K562 (cell line): Measurements from ENCODE around the gene KCNA2. TPM values are rescaled to one million over a fixed set of nuclear protein-coding genes. Genes with fewer than 3 reads are reported as not detected.
A peak's percentile ranks its signal among the peaks of the same experiment; 100 is the strongest.

Experiments
- ATAC-seq: fragments of 200-7000 bp; cut with Tn5 transposase; 3 replicates; pipeline ENCODE4 v1.9.1; 2020; ENCODE audit warnings: moderate library complexity
- BruUV-seq: library from RNA; stranded (reverse); fragments of 400-500 nt; replicated peaks from 2 replicates; lab custom pipeline; 2021; lab: Mats Ljungman, UMichigan
- CTCF ChIA-PET: fragments of 300-600 bp; formaldehyde crosslinking; extraction: SDS; loops from one replicate; lab custom pipeline; 2021; ENCODE audit warnings: low intra/inter-chr PET ratio; lab: Yijun Ruan, JAX
- POLR2A ChIA-PET: fragments of 300-600, 350-650 bp; sonication (Branson Sonifier 250); formaldehyde crosslinking; extraction: SDS; loops from one replicate; lab custom pipeline; 2021; ENCODE audit warnings: antibody characterized with exemption, inconsistent platforms; lab: Yijun Ruan, JAX
- DNase-seq, 4 experiments: peaks; one replicate each; pipeline versions ENCODE4 v3.0.0 to v3.0.0-alpha.2; 2011 to 2018; ENCODE audit warnings: low spot score in 3 of 4, mixed read lengths in 3 of 4; ENCODE audit errors: extremely low read depth in 1 of 4
- FAIRE-seq: peaks from 2 replicates; lab custom pipeline; 2011; peaks lifted over from hg19 to GRCh38; lab: Jason Lieb, UNC
- H2AFZ ChIP-seq: 2 replicates; pipeline ENCODE4 v1.6.0; 2011; ENCODE audit warnings: low read depth, low read length, control low read depth, inconsistent platforms
- H3K27ac ChIP-seq: fragments of 200-600 bp; 3 replicates; pipeline ENCODE4 v1.8.0; 2011; ENCODE audit warnings: low read depth, mild to moderate bottlenecking, control low read depth, inconsistent platforms, low read length, moderate library complexity, mixed read lengths; ENCODE audit errors: extremely low read depth
- H3K27me3 ChIP-seq, 2 experiments: fragments of 300-600 bp in 1 of 2; 2 replicates in 1 of 2; 3 replicates in 1 of 2; pipeline versions ENCODE4 v1.6.0 to v1.8.0; 2011; ENCODE audit warnings: inconsistent platforms in 2 of 2, low read length in 2 of 2, mild to moderate bottlenecking in 1 of 2, mixed read lengths in 1 of 2, moderate library complexity in 1 of 2; ENCODE audit not compliant: control insufficient read depth in 2 of 2, insufficient read depth in 2 of 2
- H3K36me3 ChIP-seq: fragments of 300-600 bp; 3 replicates; pipeline ENCODE4 v1.8.0; 2011; ENCODE audit warnings: mild to moderate bottlenecking, low read length, inconsistent platforms; ENCODE audit not compliant: control insufficient read depth, insufficient read depth
- H3K4me1 ChIP-seq, 2 experiments: fragments of 200-600 bp in 1 of 2; replicated peaks in 1 of 2; 2 replicates in 1 of 2; 3 replicates in 1 of 2; pipeline versions ENCODE4 v1.5.1 to v1.8.0; 2011; ENCODE audit warnings: inconsistent platforms in 2 of 2, low read length in 2 of 2, mild to moderate bottlenecking in 1 of 2, mixed read lengths in 1 of 2, moderate library complexity in 1 of 2; ENCODE audit not compliant: control insufficient read depth in 2 of 2, insufficient read depth in 2 of 2
- H3K4me2 ChIP-seq: 2 replicates; pipeline ENCODE4 v1.6.1; 2011; ENCODE audit warnings: low read length, control low read depth, inconsistent platforms, mixed read lengths; ENCODE audit not compliant: insufficient read depth
- H3K4me3 ChIP-seq: fragments of 200-600 bp; sonication (generic), shearing (Covaris generic); 2 replicates; pipeline ENCODE4 v1.5.1; 2016; ENCODE audit warnings: control low read depth, inconsistent platforms
- H3K79me2 ChIP-seq: fragments of 200-600 bp; 3 replicates; pipeline ENCODE4 v1.8.0; 2011; ENCODE audit warnings: low read length, inconsistent platforms; ENCODE audit not compliant: control insufficient read depth, insufficient read depth
- H3K9ac ChIP-seq, 2 experiments: 2 replicates each; pipeline versions ENCODE4 v1.6.0 to v1.6.1; 2011; ENCODE audit warnings: low read depth in 2 of 2, low read length in 2 of 2, control low read depth in 1 of 2, inconsistent platforms in 1 of 2, mild to moderate bottlenecking in 1 of 2, mixed read lengths in 1 of 2; ENCODE audit not compliant: insufficient read depth in 1 of 2
- H3K9me1 ChIP-seq: one replicate; pipeline ENCODE4 v1.6.0; 2011; ENCODE audit warnings: inconsistent platforms, mild to moderate bottlenecking, low read length, moderate library complexity; ENCODE audit not compliant: control insufficient read depth, insufficient read depth
- H3K9me3 ChIP-seq: replicated peaks from 2 replicates; pipeline ENCODE4 v1.5.1; 2011; ENCODE audit warnings: low read depth, low read length, inconsistent platforms; ENCODE audit not compliant: control insufficient read depth, insufficient read depth
- H4K20me1 ChIP-seq: replicated peaks from 2 replicates; pipeline ENCODE4 v1.6.1; 2011; ENCODE audit warnings: low read length, inconsistent platforms, mixed read lengths; ENCODE audit not compliant: control insufficient read depth, insufficient read depth
- CHD2 ChIP-seq: IDR thresholded peaks from 2 replicates; pipeline ENCODE4 v1.6.1; 2011; ENCODE audit warnings: low read depth, low read length
- GABPA ChIP-seq: fragments of 200-800 bp; sonication (Bioruptor generic); conservative IDR thresholded peaks from 2 replicates; pipeline ENCODE4 v1.6.1; 2016; ENCODE audit warnings: low read depth, missing genetic modification characterization, missing compliant biosample characterization
- ILF3 ChIP-seq: fragments of 450-650 bp; IDR thresholded peaks from 2 replicates; pipeline ENCODE4 v1.6.1; 2018; ENCODE audit warnings: antibody characterized with exemption, mild to moderate bottlenecking, moderate library complexity, borderline replicate concordance
- MAFK ChIP-seq: IDR thresholded peaks from 2 replicates; pipeline ENCODE4 v1.6.1; 2011; ENCODE audit warnings: low read length, improper control_type of control experiment
- MEF2D ChIP-seq: conservative IDR thresholded peaks from 2 replicates; pipeline ENCODE4 v1.6.1; 2016; ENCODE audit warnings: low read depth, missing genetic modification characterization, missing compliant biosample characterization
- PHB2 ChIP-seq: fragments of 450-650 bp; IDR thresholded peaks from 2 replicates; pipeline ENCODE4 v1.6.1; 2017; ENCODE audit warnings: low read depth
- PTTG1 ChIP-seq: fragments of 450-650 bp; IDR thresholded peaks from 2 replicates; pipeline ENCODE4 v1.6.1; 2016; ENCODE audit warnings: low read depth, mild to moderate bottlenecking, missing genetic modification characterization, missing compliant biosample characterization
- TCF7L2 ChIP-seq: fragments of 150-350 bp; IDR thresholded peaks from 2 replicates; pipeline ENCODE4 v1.6.1; 2016; ENCODE audit warnings: low read depth, mild to moderate bottlenecking, low read length, moderate library complexity
- WGBS: fragments of 100-300 bp; shearing (Covaris generic); methylation state at CpG from one replicate; pipeline ENCODE4 v1.1.6; 2016; ENCODE audit warnings: low coverage, mixed read lengths; ENCODE audit not compliant: insufficient coverage; ENCODE audit errors: missing lambda C conversion rate; 5-methylcytosine and 5-hydroxymethylcytosine counted together
- in situ Hi-C: fragments of 300-500 bp; cut with MboI; formaldehyde crosslinking; loops from 4 replicates; pipeline ENCODE4 v1.15.0; 2018; ENCODE audit warnings: inconsistent platforms, mixed read lengths
- intact Hi-C: fragments of 100-400 bp; cut with micrococcal nuclease; formaldehyde crosslinking; loops from 2 replicates; pipeline ENCODE4 v1.14.2; 2022
- polyA plus RNA-seq, 8 experiments: library from polyadenylated mRNA; depleted of rRNA in 4 of 8; stranded (reverse) in 5 of 8; unstranded in 3 of 8; fragments of >200 nt; fragmentation: Nextera tagmentation in 2 of 8; fragmentation: Illumina TruSeq in 1 of 8; extraction: Ambion mirVana in 2 of 8; extraction: Trizol in 1 of 8; gene quantifications; 2 replicates each; pipeline versions ENCODE4 v1.2.1 to v1.2.3, GENCODE V29; 2011 to 2014; ENCODE audit warnings: inconsistent platforms in 1 of 8, missing spikeins in 1 of 8
- total RNA-seq, 7 experiments: library from RNA; depleted of rRNA in 6 of 7; stranded (reverse); fragments of >200 nt in 6 of 7; fragmentation: Illumina TruSeq in 2 of 7; extraction: Trizol in 2 of 7; gene quantifications; 2 replicates each; pipeline versions ENCODE4 v1.2.1 to v1.2.3, GENCODE V29; 2011 to 2021; ENCODE audit warnings: low replicate concordance in 1 of 7
- TF ChIP-seq, protein P1 (sequence below): fragments of 250-450 bp; sonication (Bioruptor Pico); IDR thresholded peaks from 2 replicates; pipeline ENCODE4 v1.4.0; 2020
- TF ChIP-seq, protein P2 (sequence below), 2 experiments: IDR thresholded peaks in 1 of 2; conservative IDR thresholded peaks in 1 of 2; 2 replicates each; pipeline ENCODE4 v1.6.1; 2016; ENCODE audit warnings: low read depth in 2 of 2, mild to moderate bottlenecking in 1 of 2, missing compliant biosample characterization in 1 of 2, missing genetic modification characterization in 1 of 2, moderate library complexity in 1 of 2

Gene KCNA2
- total and polyA plus RNA-seq, 9 of the 15 experiments (the other 6 are each of a cell fraction or from before 2014, with no cell fraction given), result not detected

DNA sequence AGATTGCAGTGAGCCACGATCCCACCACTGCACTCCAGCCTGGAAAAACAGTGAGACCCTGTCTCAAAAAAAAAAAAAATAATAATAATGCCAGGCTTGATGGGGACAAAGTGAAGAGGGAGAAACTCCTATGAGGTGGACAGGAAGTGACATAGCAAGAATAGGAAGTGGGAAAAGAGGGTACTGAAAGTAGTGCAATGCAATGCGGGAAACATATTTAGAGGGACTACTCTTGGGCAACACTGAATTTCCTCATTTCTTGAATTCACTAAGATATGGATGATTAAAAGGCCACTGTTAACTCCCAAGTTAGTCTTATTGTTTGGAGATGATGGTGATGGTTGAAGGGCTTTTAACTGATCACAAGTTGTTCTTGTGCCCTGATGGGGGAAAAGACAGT, 21.6 kb upstream of the KCNA2 start:
- in situ Hi-C loops (no loop called here), intact Hi-C loops (no loop called here)
- no peak overlapping the region for H2AFZ ChIP-seq
- BruUV-seq, result no TSS peak
- 5% methylated on average over 2 of the region's 2 CpGs for WGBS
- H3K4me2 ChIP-seq, result no peak overlapping the region
- peaks cover 5% of the 10 kb centered on the region; the same call in 1 of the 2 replicates for H4K20me1 ChIP-seq
- ChIA-PET POLR2A (no interaction called here), CTCF (interaction anchor here (0.6 kb wide), 1 partner anchor 405 kb away, joined by 4 read pairs; no protein-coding TSS in a partner anchor)
- no peaks in the 10 kb centered on the region for H3K9me3 ChIP-seq
- no peak overlapping the region for H3K9ac ChIP-seq
- no peaks in the 10 kb centered on the region for H3K79me2 ChIP-seq
- TF ChIP-seq PTTG1, result no peak
- 0 out of 2 replicates have a peak, but pooled peaks have one; percentile 20 for TF ChIP-seq GABPA
- peaks cover 0 to 13% of the 10 kb centered on the region in 2 experiments; a peak in 2 of 5 replicates for H3K27me3 ChIP-seq
- H3K9me1 ChIP-seq, result no peaks in the 10 kb centered on the region
- H3K4me3 ChIP-seq, result no peak overlapping the region
- ATAC-seq (no peak), DNase-seq (no peak), FAIRE-seq (no peak)
- H3K36me3 ChIP-seq, result no peaks in the 10 kb centered on the region
- no peak overlapping the region for H3K27ac ChIP-seq
- no peaks in the 10 kb centered on the region for H3K4me1 ChIP-seq

DNA sequence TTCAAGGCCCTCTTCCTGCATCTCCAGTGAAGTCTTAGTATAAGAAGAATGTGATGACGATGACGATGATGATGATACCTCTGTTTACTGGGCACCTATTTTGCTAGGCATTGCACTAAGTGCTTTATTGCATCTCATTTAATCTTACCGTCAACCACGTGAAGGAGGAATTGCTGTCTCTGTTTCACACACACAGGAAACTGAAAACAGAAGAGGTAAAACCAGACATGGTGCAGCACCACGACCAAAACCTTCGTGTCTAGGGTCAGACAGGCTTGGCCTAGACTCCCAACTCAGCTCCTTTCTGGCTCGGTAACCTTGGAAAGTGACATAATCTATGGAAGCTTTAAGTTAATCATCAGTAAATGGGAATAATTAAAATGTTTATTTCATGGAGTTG, 20.7 kb upstream of the KCNA2 start:
- no peaks in the 10 kb centered on the region for H3K4me1 ChIP-seq
- H3K27ac ChIP-seq, result no peak overlapping the region
- H3K9ac ChIP-seq, result no peak overlapping the region
- H2AFZ ChIP-seq, result no peak overlapping the region
- peaks cover 5% of the 10 kb centered on the region; the same call in 1 of the 2 replicates for H4K20me1 ChIP-seq
- POLR2A ChIA-PET, result interaction anchor here (0.7 kb wide), 1 partner anchor 189 kb away, joined by 4 read pairs; no protein-coding TSS in a partner anchor
- peaks cover 0 to 10% of the 10 kb centered on the region in 2 experiments; a peak in 2 of 5 replicates for H3K27me3 ChIP-seq
- no TSS peak for BruUV-seq
- no peak overlapping the region for H3K4me3 ChIP-seq
- WGBS, result 3% methylated on average over 7 of the region's 7 CpGs
- in situ Hi-C loops, result no loop called here
- H3K9me3 ChIP-seq, result no peaks in the 10 kb centered on the region
- DNase-seq (no peak), FAIRE-seq (no peak), ATAC-seq (no peak)
- no peaks in the 10 kb centered on the region for H3K36me3 ChIP-seq
- no peaks in the 10 kb centered on the region for H3K79me2 ChIP-seq
- intact Hi-C loops, result no loop called here
- CTCF ChIA-PET, result no interaction called here
- H3K9me1 ChIP-seq, result no peaks in the 10 kb centered on the region
- H3K4me2 ChIP-seq, result no peak overlapping the region
- TF ChIP-seq, protein P1, sequence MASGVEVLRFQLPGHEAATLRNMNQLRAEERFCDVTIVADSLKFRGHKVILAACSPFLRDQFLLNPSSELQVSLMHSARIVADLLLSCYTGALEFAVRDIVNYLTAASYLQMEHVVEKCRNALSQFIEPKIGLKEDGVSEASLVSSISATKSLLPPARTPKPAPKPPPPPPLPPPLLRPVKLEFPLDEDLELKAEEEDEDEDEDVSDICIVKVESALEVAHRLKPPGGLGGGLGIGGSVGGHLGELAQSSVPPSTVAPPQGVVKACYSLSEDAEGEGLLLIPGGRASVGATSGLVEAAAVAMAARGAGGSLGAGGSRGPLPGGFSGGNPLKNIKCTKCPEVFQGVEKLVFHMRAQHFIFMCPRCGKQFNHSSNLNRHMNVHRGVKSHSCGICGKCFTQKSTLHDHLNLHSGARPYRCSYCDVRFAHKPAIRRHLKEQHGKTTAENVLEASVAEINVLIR (CRISPR knock-in tag), result no peak
- TF ChIP-seq MEF2D (tag), result no peak
- TF ChIP-seq MAFK, result no peak
- TF ChIP-seq PHB2, result no peak
- TF ChIP-seq TCF7L2, result no peak
- no peak for TF ChIP-seq ILF3
- TF ChIP-seq CHD2, result no peak
- TF ChIP-seq, protein P2, sequence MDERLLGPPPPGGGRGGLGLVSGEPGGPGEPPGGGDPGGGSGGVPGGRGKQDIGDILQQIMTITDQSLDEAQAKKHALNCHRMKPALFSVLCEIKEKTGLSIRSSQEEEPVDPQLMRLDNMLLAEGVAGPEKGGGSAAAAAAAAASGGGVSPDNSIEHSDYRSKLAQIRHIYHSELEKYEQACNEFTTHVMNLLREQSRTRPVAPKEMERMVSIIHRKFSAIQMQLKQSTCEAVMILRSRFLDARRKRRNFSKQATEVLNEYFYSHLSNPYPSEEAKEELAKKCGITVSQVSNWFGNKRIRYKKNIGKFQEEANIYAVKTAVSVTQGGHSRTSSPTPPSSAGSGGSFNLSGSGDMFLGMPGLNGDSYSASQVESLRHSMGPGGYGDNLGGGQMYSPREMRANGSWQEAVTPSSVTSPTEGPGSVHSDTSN (CRISPR knock-in tag; IDR thresholded peaks at IDR 0.05; ENCODE audit: low read depth), result no peak
- TF ChIP-seq, protein P2 (tag; conservative IDR thresholded peaks at IDR 0.05; ENCODE audit: low read depth), result no peak
